NCI-H82 (cell line): Measurements from ENCODE around the gene MTA1.
A peak's percentile ranks its signal among the peaks of the same experiment; 100 is the strongest.

Experiments
- DNase-seq: peaks from one replicate; lab custom pipeline; 2025; lab: John Stamatoyannopoulos, UW

The MTA1 gene

GRCh38 chr14:105465209-105466031, 45.8 kb downstream of the MTA1 start:
- DNase-seq, result no peak

- DNase-seq, result no peak
These were observed 47.1 kb downstream of the MTA1 start for GRCh38 chr14:105466531-105467248.

- DNase-seq, result no peak
These were observed 47.8 kb downstream of the MTA1 start for GRCh38 chr14:105467249-105467941.

- no peak for DNase-seq
These were observed 48.4 kb downstream of the MTA1 start for GRCh38 chr14:105467942-105468471.

- no peak for DNase-seq
These were observed 49.1 kb downstream of the MTA1 start for GRCh38 chr14:105468621-105469241.

- no peak for DNase-seq
These were observed 50.1 kb downstream of the MTA1 start for GRCh38 chr14:105469456-105470349.

- no peak for DNase-seq
These were observed 51.0 kb downstream of the MTA1 start for GRCh38 chr14:105470350-105471296.

GRCh38 chr14:105471297-105471821, 51.7 kb downstream of the MTA1 start:
- DNase-seq, result peak; percentile 22

- no peak for DNase-seq
These were observed 52.3 kb downstream of the MTA1 start for GRCh38 chr14:105471823-105472485.

- no peak for DNase-seq
These were observed 52.9 kb downstream of the MTA1 start for GRCh38 chr14:105472486-105472991.

- no peak for DNase-seq
These were observed 53.5 kb downstream of the MTA1 start for GRCh38 chr14:105473033-105473676.

GRCh38 chr14:105473677-105474482, 54.3 kb downstream of the MTA1 start:
- DNase-seq, result peak; percentile 89

GRCh38 chr14:105474483-105475268, 55.0 kb downstream of the MTA1 start, which contains the start of gene CRIP2:
CRIP2 (plus strand) TSS chr14:105474821; CDS start chr14:105474863, 42 bp downstream.
- peak; percentile 61 for DNase-seq

GRCh38 chr14:105475269-105476096, 55.9 kb downstream of the MTA1 start:
- peak; percentile 9 for DNase-seq

GRCh38 chr14:105476097-105476830, 56.6 kb downstream of the MTA1 start:
- no peak for DNase-seq
